Activated T-helper 17 cell treated with anti-CD3 and anti-CD28 coated beads, Interleukin-2, amount 50 U/mL, for 72 hours (primary cell): ENCODE measurements around the gene FXYD1. TPM values are rescaled to one million over a fixed set of nuclear protein-coding genes. Genes with fewer than 3 reads are reported as not detected.
A peak's percentile ranks its signal among the peaks of the same experiment; 100 is the strongest.
"Not testable (repeated sequence)": the region's sequence is repeated elsewhere in the genome, so short reads cannot be mapped to it uniquely, and the experiment has no call there.

Experiments
- ATAC-seq: fragments of 150-1000 bp; cut with Tn5 transposase; replicated peaks from 2 replicates; pipeline ENCODE4 v1.10.0; 2021; ENCODE audit warnings: mild to moderate bottlenecking, moderate library complexity
- H3K27ac Mint-ChIP-seq: one replicate; pipeline ENCODE4 v1.8.0; 2022; ENCODE audit warnings: mixed read lengths
- H3K27me3 Mint-ChIP-seq: one replicate; pipeline ENCODE4 v1.8.0; 2022; ENCODE audit warnings: mixed read lengths
- H3K36me3 Mint-ChIP-seq: one replicate; pipeline ENCODE4 v1.8.0; 2022; ENCODE audit warnings: low read depth, mild to moderate bottlenecking, mixed read lengths
- H3K4me1 Mint-ChIP-seq: one replicate; pipeline ENCODE4 v1.8.0; 2022; ENCODE audit warnings: mixed read lengths
- H3K4me3 Mint-ChIP-seq: one replicate; pipeline ENCODE4 v1.8.0; 2022; ENCODE audit warnings: mild to moderate bottlenecking, mixed read lengths
- H3K9me3 Mint-ChIP-seq: one replicate; pipeline ENCODE4 v1.8.0; 2022; ENCODE audit warnings: mixed read lengths
- total RNA-seq, 2 donors: library from RNA; stranded (reverse); gene quantifications; one replicate each; pipeline ENCODE4 v1.2.3, GENCODE V29; 2022

The FXYD1 gene
- total RNA-seq, 2 donors from 2014 or later: 0.54 to 0.93 TPM

DNA sequence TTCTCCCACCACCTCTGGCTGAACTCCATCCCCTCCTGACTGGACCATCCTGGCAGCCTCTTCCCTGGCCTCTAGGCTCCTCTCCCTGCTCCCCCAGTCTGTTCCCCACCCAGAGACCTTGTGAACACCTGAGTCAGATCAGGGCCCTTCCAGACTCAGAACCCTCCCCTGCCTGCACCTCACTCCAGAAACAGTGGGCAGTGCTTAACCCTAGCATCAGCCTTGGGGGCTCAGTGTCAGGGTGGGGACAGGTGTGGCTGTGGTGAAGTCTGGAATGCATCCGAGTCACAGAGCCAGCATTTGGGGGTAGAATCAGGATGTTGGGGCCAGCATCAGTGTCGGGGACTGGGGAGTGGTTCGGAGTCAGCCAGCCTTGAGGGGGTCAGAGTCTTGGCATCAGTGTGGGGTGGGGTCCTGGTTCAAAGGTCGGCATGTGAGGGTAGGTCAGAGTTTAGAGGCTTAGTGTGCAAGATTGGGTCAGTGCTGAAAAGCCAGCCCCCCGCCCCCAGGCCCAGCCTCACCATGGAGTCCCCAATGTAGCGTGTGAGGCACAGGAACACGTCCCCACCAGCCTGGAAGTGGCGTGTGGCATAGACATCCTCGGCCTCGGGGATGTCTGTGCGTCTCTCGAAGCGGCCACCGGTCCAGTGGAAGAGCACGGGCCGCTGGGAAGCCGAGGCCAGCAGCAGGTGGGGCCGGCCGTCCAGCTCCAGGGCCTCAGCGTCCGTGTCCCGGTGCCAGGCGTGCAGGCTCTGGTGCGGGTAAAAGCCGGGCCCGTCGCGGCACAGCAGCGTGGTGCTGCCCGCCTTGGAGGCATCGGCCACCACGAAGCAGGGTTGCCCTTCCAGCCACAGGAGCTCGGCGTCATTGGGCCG lies 12.6 kb upstream of the FXYD1 start:
- peak overlapping the region; percentile 68 for H3K27ac Mint-ChIP-seq
- ATAC-seq: no peak
- H3K9me3 Mint-ChIP-seq: no peaks in the 10 kb centered on the region
- H3K4me3 Mint-ChIP-seq: peak overlapping the region; percentile 91
- no peaks in the 10 kb centered on the region for H3K36me3 Mint-ChIP-seq
- H3K4me1 Mint-ChIP-seq: peaks cover 13% of the 10 kb centered on the region
- H3K27me3 Mint-ChIP-seq: no peaks in the 10 kb centered on the region

DNA sequence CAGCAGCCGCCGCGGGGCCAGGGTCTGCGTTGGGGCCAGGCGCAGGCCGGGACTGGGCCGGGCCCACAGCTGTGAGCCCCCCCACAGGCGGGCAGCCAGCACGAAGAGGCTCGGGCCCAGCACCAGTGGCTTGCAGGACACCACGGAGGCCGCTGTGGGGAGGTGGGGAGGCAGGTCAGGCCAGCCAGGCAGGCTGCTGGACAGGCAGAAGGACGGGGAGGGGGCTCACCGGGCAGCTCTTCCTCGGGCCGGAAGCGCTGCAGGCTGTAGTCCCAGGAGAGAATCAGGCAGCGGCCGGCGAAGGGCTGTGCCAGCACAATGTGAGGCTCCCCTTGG lies 12.0 kb upstream of the FXYD1 start:
- no peak overlapping the region for H3K27ac Mint-ChIP-seq
- H3K9me3 Mint-ChIP-seq: no peaks in the 10 kb centered on the region
- H3K36me3 Mint-ChIP-seq: no peaks in the 10 kb centered on the region
- H3K27me3 Mint-ChIP-seq: no peaks in the 10 kb centered on the region
- peaks cover 13% of the 10 kb centered on the region for H3K4me1 Mint-ChIP-seq
- ATAC-seq: no peak
- no peak overlapping the region for H3K4me3 Mint-ChIP-seq

DNA sequence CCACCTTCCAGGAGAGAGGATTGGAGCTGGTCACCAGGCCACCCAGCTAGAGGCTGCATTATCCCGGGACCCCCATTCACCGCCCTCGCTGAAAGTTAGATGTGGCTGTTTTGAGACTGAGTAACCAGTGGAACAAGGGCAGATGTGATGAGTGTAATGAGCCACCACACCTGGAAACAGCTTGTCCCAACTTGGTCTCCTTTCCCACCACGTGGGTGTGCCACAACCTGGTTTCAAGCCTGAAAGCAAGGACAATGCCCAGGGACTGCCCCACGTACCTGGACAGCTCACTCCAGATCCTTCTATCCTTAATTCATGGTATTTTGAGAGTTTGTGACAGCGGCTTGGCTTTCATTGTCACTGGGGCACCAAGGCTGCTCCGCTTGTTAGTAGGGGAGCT lies 10.8 kb upstream of the FXYD1 start:
- no peaks in the 10 kb centered on the region for H3K27me3 Mint-ChIP-seq
- H3K9me3 Mint-ChIP-seq: peaks cover 4% of the 10 kb centered on the region
- H3K4me3 Mint-ChIP-seq: no peak overlapping the region
- no peak overlapping the region for H3K27ac Mint-ChIP-seq
- no peaks in the 10 kb centered on the region for H3K36me3 Mint-ChIP-seq
- H3K4me1 Mint-ChIP-seq: peaks cover 13% of the 10 kb centered on the region
- ATAC-seq: no peak

GRCh38 chr19:35128398-35129057 lies 10.1 kb upstream of the FXYD1 start:
- no peak for ATAC-seq
- Mint-ChIP-seq H3K27ac (no peak overlapping the region), H3K27me3 (no peaks in the 10 kb centered on the region), H3K9me3 (peaks cover 8% of the 10 kb centered on the region), H3K4me3 (no peak overlapping the region), H3K4me1 (peaks cover 13% of the 10 kb centered on the region), H3K36me3 (no peaks in the 10 kb centered on the region)

GRCh38 chr19:35129724-35130274 lies 8.8 kb upstream of the FXYD1 start:
- H3K27ac Mint-ChIP-seq, H3K4me1 Mint-ChIP-seq, ATAC-seq, H3K9me3 Mint-ChIP-seq, H3K27me3 Mint-ChIP-seq, H3K4me3 Mint-ChIP-seq, H3K36me3 Mint-ChIP-seq: not testable (repeated sequence)

- Mint-ChIP-seq H3K4me3 (no peak overlapping the region), H3K36me3 (no peaks in the 10 kb centered on the region), H3K4me1 (peaks cover 5% of the 10 kb centered on the region), H3K9me3 (peaks cover 8% of the 10 kb centered on the region), H3K27ac (no peak overlapping the region), H3K27me3 (no peaks in the 10 kb centered on the region)
- no peak for ATAC-seq
These were observed 7.6 kb upstream of the FXYD1 start for GRCh38 chr19:35130761-35131720.

DNA sequence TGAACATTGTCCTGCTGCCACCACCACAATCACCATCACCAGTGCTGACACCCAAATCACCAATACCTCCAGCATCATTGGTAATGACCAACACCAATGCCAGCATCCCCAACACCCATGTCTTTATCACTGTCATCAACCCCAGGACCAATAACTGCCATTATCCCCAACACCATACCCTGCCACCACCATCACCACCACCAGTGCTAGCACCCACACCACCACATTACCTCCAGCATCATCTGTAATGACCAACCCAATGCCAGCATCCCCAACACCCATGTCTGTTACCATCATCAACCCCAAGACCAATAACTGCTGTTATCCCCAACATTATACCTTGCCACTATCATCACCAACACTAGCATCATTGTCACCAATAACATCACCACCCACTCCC lies 6.4 kb upstream of the FXYD1 start:
- Mint-ChIP-seq H3K4me3 (no peak overlapping the region), H3K27me3 (no peaks in the 10 kb centered on the region), H3K9me3 (peaks cover 8% of the 10 kb centered on the region), H3K27ac (no peak overlapping the region), H3K4me1 (peaks cover 5% of the 10 kb centered on the region), H3K36me3 (no peaks in the 10 kb centered on the region)
- no peak for ATAC-seq

GRCh38 chr19:35133826-35134225 lies 4.8 kb upstream of the FXYD1 start:
- Mint-ChIP-seq H3K27me3 (no peaks in the 10 kb centered on the region), H3K4me1 (peaks cover 5% of the 10 kb centered on the region)
- no peak for ATAC-seq

GRCh38 chr19:35134601-35135242 lies 3.9 kb upstream of the FXYD1 start, which contains the start of gene LGI4:
Gene LGI4, minus strand, starts transcription at chr19:35135059. Its CDS starts 379 bp downstream, at chr19:35134680.
- ATAC-seq: no peak
- H3K36me3 Mint-ChIP-seq: no peaks in the 10 kb centered on the region
- H3K27me3 Mint-ChIP-seq: no peaks in the 10 kb centered on the region
- peaks cover 5% of the 10 kb centered on the region for H3K4me1 Mint-ChIP-seq
- no peak within 1 kb of the TSS for H3K4me3 Mint-ChIP-seq
- no peak within 1 kb of the TSS for H3K27ac Mint-ChIP-seq
- H3K9me3 Mint-ChIP-seq: peaks cover 8% of the 10 kb centered on the region

More at GRCh38 chr19:35133826-35134225, 4.8 kb upstream of the FXYD1 start:
- peaks cover 8% of the 10 kb centered on the region for H3K9me3 Mint-ChIP-seq
- H3K36me3 Mint-ChIP-seq: no peaks in the 10 kb centered on the region
- no peak overlapping the region for H3K4me3 Mint-ChIP-seq
- no peak overlapping the region for H3K27ac Mint-ChIP-seq

DNA sequence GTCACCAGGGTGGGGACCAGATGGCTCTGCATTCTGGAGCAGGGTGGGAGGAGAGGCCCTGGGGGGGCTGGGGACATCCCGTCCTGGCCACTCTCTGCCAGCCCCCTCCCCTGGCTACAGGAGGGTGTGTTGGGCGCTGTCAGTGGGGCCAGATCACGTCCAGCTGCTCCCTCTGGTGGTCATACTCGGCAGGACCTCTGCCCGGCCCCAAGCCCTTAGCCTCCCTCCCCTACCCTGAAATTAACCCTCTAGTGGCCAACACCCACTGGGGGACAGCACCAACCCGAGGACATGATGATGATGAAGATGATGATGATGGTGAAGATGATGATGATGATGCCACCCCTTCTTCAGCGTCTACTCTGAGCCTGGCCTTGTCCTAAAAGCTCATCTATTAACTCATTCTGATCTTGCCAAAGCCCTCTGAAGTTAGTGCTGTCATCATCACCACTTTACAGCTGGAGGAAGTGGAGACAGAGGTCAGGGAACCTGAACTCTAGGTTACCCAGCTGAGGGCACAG lies 3.2 kb upstream of the FXYD1 start:
- Mint-ChIP-seq H3K27me3 (no peaks in the 10 kb centered on the region), H3K27ac (no peak overlapping the region), H3K4me3 (no peak overlapping the region), H3K9me3 (peaks cover 8% of the 10 kb centered on the region), H3K36me3 (no peaks in the 10 kb centered on the region), H3K4me1 (peaks cover 5% of the 10 kb centered on the region)
- ATAC-seq: peak; percentile 93

- H3K9me3 Mint-ChIP-seq: peaks cover 8% of the 10 kb centered on the region
- H3K27ac Mint-ChIP-seq: no peak overlapping the region
- H3K27me3 Mint-ChIP-seq: no peaks in the 10 kb centered on the region
- peaks cover 13% of the 10 kb centered on the region for H3K4me1 Mint-ChIP-seq
- no peaks in the 10 kb centered on the region for H3K36me3 Mint-ChIP-seq
- no peak overlapping the region for H3K4me3 Mint-ChIP-seq
- ATAC-seq: no peak
These were observed 2.4 kb upstream of the FXYD1 start for GRCh38 chr19:35136231-35136630.

- Mint-ChIP-seq H3K4me3 (no peak overlapping the region), H3K36me3 (no peaks in the 10 kb centered on the region), H3K27me3 (no peaks in the 10 kb centered on the region), H3K4me1 (peaks cover 17% of the 10 kb centered on the region), H3K27ac (no peak overlapping the region), H3K9me3 (peaks cover 8% of the 10 kb centered on the region)
- ATAC-seq: no peak
These were observed 1.5 kb upstream of the FXYD1 start for GRCh38 chr19:35136977-35137702.
